Stimulated activated CD4-positive, alpha-beta T cell treated with anti-CD3 and anti-CD28 coated beads, Interleukin-1b, Interleukin-23, amount 100 ng/mL, for 4 hours (primary cell): ENCODE data around the gene ARHGAP4.
A peak's percentile ranks its signal among the peaks of the same experiment; 100 is the strongest.

ENCODE experiments used
- DNase-seq, 2 donors: peaks; one replicate each; pipeline ENCODE4 v3.0.0-alpha.2; 2020; ENCODE audit warnings: low read depth in 2 of 2

The ARHGAP4 gene

DNA sequence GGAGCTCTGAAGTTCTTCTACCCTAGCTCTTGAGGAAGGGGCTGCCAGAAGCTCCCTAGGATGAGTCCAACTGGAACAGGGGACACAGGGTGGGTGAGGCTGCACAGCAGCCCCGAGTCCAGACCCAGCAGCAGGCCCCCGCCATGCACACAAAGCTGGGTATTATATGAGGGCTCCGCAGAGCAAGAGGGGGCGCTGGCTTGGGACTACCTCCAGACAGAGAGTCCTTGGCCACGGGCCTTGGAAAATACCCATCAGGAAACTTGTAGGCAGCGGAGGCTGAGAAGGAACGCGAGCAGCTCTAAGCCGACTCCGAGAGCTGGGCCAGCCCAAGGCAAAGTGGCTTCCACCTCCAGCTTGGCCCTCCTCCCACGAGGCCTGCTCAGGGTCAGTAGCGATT is 37.5 kb upstream of the ARHGAP4 start:
- no peak for DNase-seq

DNA sequence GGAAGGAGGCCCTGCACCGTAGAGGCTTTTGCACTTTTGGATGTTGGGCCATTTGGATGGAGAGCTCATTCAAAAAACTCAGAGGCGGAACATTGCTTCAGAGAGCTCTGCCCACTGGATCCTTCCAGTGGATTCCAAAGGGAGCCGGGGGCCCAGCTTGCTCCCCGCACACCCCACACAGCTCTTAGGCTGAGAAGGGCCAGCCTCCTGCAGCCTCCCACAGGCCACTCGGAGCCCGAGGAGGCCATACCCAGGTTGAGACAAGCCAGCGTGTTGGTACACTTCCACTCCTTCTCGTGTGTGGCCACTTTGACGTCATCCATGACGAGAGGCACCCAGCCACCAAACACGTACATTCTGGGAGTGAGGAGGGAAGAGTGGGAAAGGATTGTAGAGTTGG is 35.2 kb upstream of the ARHGAP4 start:
- no peak for DNase-seq

DNA sequence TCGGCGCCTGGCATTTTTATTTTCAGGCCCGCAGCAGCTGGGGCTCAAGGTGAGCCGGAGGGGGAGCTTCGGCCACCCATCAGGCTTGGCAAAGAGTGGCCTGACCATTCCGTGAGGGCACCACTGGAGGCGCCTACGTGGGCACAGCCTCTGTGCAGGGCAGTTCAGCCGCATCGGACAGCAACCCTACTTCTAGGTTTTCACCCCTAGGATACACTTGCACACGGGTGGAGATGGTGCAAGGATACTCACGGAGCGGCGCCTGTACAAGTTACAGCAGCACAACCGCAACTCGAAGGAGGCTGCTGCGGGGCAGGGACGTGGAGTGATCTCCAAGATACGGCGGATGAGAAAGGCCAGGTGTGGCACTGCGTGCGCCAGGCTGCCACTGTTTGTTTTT is 34.7 kb upstream of the ARHGAP4 start:
- no peak for DNase-seq

DNA sequence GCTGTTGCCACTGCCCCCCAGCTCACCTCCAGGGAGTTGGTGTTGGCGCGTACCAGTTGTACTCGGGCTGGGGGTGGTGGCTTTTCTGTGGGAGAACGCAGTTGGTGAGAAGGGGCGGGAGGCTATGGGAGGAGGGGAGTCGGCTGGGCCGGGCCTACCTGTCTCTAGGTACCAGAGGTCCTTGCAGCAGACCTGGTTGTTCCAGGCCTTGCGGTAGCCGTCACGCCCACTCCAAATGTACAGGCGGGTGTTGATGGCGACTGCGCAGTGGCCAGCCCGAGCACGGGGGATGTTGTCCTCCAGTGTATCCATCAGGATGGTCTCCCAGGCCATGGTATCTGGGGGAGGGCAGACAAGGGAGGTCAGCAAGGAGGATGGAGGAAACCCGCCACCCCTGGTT is 34.0 kb upstream of the ARHGAP4 start:
- DNase-seq: no peak

DNA sequence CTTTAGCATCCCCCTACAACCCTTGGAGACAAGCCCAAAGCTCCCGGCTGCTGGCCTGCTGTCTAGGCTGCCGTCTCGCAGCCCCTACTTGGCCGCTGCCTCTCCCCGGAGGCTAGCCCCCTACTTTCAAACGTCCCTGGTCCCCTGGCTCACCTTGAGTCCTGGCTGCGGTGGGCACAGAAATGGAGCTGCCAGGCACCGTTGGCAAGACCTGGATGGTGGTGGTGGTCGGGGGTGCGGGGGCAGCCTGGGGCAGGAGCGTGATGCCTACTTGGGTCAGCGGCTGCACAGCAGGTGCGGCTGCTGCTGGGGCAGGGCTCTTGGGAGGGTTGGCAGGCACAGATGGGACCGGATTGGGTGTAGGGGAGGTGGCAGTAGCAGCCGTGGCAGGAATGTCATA is 33.6 kb upstream of the ARHGAP4 start:
- no peak for DNase-seq

DNA sequence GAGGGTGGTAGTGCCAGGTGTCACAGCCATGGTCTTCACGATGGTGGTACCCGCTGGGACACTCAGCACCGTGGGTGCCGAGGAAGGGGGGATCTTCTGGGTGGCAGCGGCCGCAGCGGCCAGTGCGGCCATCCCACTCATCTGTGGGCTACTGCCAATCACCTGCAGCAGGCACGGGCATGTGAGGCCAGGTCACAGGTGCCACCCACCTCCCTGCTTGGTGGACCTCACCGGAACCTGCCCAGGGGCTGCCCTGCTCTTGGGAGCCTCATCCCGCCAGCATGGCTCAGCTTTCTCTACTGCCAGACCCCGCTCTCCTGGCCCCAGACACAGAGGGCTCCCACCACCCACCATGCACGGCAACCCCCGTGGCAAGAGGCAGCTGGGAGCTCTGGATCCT is 32.5 kb upstream of the ARHGAP4 start:
- no peak for DNase-seq

DNA sequence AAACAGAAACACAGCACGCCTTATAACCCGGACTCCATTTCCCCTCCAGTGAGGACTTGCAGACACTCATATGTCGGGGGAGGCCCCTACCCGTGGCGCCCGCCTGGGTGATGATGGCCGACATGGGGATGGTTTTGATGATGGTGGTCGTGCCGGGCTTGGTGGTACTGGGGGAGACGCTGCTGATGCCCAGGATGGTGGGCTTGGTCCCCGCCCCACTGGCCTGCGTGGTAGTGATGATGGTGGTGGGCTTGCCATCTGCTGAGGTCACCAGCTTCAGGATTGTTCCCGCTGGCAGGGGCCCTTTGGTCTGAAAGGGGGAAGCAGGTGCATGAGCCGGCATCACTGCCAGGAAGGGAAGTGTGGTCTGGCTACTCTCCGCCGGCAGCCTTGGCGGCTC is 31.2 kb upstream of the ARHGAP4 start:
- no peak for DNase-seq

DNA sequence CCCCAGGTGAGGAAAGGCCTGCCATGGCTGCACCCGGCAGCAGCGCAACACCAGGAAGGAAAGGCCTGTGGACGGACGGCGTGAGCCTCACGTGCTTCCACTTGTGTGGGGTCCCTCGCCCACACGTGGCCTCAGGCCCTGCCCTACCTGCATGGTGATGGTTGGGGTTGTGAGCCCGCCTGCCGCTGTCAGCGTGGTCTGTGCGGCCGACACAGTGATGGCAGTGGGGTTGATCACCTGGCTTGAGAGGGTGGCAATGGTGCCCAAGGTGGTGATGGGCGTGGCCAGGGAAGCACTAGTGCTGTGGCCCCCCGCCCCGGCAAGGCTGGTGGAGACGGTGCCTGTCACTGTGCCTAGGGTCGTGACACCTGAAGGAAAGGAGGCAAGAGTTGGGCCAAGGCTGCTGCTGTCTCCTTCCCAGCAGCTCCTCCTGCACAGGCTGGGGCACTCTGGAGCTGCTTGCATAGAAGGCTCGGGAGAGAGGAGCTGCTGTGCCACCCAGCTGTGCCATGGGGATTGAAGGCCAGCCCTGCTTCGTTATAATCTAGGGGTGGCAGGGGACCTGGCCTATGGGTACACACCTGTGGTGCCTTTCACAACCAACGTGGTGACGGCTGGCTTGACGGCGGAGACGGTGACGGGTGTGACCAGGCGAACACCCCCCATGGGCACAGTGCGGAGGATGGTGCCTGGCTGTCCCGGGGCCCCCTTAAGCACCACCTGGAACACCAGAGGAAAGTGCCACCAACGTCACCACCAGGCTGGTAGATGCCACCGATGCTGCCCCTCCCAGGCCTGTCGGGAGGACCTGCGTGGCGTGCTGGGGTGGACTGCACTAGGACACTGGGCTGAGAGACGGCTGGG is 30.2 kb upstream of the ARHGAP4 start:
- no peak for DNase-seq

DNA sequence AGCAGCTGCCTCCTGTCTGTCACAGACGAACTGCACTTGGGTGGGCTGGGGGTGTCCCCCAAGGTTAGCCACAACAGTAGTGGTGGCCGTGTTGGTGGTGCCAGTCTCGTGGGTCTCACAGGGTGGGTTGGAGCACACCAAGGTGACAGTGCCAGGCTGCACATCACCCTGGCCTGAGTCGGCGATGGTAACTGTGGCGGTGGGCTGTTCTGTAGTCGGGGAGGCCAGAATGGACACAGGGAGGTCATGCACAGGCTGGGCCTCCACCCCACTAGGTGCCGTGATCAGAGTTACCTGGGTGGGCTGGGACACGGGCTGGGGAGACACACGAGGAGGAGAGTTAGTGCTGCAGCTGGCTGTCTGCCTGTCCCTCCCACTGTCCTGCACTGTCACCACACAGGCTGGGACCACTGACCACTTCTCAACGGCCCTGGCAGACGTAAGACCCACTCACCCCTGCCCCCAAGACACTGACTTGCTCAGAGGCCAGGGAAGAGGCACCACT is 29.2 kb upstream of the ARHGAP4 start:
- no peak for DNase-seq

DNA sequence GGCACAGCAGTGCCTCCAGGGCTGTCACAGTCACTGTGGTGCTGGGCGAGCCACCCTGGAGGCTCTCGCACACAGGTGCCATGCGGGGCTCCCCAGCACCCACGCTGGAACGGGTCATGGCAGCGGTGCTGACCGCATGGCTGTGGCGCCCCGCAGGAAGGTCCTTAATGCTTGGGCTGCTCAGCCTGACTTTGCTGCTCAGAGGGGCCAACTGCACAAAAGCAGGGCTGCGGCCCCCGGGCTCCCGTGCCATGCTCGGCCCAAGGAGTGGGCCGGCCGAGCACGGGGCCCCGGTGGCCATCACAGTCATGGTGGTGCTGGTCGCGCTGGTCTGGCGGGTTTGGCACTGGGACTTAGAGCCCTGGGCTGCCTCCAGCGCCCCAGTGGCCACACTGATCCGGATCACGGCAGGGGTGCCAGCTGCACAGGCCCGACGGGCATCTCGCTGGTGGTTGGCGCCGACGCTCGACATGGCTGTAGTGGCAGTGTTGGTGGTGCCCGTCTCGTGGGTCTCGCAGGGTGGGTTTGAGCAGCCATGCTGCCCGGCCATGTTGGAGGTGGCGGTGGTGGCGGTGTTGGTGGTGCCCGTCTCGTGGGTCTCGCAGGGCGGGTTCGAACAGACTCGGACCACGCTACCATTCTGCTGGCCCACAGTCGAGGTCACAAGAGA is 28.6 kb upstream of the ARHGAP4 start:
- DNase-seq: no peak

DNA sequence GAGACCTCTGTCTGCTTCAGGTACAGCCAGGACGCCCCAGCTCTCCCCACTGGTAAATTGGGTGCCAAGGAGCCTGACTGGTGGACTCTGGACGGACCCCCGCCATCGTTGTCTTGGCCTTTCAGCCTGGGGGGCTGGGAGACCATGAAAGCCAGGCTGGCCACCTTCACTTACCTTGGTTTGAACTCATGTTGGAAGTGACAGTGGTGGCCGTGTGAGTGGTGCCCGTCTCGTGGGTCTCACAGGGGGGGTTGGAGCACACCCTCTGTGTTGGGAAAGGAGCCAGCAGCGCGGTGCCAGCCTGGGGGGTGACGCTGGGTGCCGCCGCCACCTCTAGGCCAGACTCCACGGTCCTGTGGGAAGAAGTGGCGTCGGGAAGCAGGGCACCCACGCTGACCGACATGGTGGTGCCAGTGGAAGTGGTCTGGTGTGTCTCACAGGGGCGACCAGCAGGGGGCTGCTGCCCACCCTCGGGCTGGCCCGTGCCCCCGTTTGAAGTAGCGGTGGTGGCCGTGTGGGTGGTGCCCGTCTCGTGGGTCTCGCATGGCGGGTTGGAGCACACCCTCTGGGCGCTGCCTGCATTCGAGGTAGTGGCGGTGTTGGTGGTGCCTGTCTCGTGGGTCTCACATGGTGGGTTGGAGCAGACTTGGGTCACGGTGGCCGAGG is 28.0 kb upstream of the ARHGAP4 start:
- DNase-seq: no peak

DNA sequence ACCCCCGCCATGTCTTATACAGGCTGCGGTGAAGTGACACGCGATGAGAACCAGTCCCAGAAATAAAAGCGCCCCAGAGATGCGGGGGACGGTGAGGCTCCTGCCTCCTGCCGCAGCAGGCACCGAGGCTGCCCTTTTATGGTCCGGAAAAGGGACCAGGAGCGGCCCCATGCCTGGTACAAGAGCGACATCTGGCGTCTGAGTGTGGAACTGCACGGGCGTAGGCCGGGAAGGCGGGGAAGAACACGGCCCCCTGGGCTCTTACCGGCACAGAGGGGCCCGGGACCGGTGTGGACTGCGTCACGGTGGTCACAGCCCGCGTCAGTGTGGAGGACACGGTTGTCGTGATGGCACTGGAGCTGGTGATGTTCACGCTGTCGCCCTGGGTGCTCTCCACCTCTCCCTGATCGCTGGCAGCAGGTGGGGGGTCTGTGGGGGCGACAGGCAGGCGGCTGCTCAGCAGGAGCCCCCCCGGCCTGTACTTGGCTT is 27.3 kb upstream of the ARHGAP4 start:
- peak; percentile 65 to 86 for DNase-seq

DNA sequence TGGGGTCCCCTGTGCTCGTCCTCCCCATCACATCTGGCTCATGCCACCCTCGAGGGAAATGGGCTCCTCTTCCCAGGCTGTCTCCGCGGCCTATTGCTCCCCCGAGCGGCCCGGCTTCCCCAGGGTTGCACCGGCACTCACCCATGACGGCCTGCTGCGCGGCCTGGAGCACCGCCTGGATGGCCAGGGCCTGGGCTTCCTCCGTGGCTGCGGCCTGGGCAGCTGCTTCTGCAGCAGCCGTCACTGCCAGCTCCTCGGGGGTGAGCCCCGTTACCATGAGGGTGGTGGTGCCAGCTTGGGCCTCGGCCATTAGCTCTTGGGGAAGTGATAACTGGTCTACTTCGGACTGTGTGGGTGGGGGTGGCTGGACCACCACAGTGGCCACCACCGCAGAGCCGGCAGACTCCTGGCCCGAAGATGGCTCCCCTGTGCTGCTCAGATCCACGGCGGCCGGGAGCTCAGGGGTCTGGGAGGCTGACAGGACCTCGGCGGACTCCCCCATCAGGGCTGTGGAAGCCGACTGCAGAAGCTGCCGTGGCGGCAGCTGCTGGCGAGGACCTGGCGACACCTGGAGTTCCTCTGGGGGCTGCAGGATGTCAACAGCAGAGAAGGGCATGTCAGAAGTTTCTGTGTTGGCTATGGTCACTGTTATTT is 26.4 kb upstream of the ARHGAP4 start:
- DNase-seq: no peak

DNA sequence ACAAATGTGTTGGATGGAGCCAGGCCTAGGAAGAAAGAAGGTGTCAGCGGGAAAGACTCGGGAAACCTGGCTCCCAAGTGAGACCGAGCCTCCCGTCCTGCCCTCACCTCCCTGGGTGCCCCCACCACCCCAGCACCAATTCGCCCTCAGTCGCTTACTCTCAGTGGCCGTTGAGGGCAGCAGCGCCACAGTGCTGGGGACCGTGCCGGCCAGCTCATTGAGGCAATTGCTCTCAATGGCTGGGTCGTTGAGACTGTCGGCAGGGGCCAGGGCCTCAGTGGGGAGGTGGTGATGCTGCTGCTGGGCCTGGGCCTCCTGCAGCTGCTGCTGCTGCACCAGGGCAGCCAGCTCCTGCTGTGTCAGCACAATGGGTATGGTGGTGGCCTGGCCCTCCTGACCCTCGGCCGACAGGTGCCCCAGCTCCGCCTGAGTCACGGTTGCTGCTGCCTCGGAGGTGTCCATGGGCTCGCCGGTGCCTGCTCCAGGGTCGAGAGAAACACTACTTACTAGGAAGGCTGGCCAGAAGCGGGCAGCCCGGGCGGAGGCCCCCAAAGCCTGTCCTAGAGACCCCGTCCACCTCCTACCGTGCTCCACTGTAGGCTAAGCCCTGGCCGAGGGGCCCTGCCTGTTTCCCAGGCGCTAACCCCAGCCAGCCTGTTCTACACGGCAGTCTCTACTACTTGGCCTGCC is 25.8 kb upstream of the ARHGAP4 start:
- DNase-seq: no peak

DNA sequence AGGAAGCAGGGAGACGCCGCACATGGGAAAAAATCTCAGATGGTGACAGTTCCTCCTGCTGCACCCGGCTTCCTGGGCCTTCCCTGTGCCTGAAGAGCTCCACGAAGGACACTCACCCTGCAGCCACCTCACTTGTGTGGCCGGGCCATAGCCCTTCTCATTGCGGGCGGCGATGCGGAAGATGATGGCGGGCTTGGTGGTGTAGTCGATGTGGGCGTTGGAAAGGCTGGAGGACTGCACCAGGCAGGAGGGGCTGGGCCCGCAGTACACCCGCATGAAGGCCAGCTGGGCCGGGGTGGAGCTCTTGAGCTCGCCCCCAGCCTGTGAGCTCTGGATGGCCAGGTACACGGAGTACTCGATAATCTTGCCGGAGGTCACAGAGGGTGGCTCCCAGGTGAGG is 24.1 kb upstream of the ARHGAP4 start:
- DNase-seq: no peak

DNA sequence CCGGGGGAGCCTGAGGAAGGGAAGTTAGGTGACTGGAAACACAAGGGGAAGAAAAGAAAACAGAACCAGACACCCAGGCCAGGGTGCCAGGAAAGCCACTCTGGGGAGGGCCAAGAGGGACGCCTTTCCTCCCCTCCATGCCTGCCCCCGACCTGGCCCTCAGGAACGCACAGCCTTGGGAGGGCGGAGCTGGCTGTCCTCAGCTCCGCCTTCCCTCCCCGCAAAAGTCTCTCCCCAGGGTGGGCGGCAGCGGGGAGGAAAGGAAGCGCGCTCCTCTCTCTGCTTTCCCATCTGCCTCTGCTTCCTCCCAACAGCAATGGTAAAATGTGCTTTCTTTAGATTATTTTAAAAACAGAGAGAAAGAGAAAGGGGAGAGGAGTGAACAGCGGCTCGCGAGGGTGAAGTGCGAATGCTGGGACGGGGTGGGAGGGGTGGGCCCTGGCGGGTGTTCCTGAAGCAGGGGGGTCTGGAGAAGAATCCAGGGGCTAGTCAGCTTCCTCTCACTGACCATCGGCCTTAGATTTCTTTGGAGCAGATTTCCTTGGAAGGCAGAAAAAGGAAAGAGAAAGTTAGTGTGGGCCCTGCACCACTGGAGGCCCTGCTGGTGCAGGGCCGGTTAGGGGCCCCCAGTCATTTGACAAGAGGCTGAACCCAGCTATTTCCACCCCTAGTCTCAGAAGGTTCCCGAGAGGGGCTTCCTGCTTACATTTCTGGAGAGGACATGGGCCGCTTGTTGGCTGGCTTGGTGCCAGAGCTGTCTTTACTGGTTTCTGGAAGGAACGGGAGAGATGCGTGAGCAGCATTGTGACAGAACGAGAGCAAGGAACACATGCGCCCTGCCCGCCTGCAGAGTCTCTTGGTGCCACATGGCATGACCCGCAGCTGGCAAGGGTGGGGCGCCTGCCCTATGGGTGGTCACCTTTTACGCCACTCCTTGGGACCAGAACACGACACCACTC is 23.1 kb upstream of the ARHGAP4 start:
- DNase-seq: no peak

DNA sequence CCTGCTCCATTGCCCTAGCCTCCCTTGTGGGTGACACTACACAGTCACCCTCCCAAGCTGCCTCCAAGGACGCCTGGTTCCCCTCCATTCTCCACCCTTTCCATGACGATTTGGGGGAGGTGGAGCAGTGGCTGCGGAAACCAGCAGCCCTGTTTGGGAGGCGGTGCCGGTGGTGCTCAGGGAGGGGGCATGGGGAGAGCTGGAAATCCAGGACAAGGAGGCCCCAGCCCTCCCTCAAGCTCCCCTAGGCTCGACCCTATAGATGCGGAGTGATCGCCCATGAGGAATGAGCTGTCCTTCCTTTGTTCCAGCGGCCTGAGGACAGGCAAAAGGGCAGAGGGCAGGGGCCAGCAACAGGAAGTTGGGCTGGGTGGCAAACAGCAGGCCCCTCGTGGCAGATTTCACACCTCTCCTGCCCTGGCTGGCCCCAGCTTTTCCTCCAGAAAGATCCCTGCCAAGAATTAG is 22.0 kb upstream of the ARHGAP4 start:
- DNase-seq: no peak

DNA sequence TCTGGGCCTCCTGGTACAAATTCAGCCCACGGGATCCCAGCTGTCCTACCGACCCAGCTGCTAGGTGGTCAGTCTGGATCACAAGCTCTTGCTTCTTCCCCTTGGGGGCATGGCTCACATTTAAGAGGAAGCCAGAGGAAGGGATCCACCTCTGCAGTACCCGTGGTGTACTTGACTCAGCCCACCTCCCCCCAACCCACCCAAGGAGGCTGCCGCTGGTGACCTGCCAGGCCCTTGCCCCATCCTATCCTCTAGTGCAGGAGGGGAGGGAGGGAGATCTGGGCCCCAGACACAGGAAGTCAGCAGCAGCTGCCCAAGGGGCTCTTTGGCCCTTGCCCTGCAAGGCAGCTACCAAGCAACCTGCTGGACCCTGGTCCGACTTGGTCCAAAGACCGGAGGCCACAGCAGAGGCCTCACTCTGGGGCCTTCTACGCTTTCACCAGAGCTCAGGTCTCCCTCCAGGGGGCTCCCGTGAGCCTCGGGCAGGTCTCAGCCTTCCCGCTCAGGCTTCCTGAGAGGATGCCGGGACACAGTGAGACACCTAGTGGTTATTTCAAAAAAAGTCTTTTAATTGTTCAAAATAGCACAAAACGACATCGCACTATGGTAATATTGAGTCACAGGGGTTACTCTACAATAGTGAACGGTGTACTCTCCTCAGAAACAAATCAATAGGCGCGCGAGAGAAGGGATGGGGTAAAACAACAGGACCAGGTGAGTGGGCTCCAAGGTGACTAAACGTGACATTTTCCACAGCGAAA is 21.1 kb upstream of the ARHGAP4 start:
- DNase-seq: peak; percentile 69 to 72
